OCI-LY7 (cell line): ENCODE data around the gene BTD. TPM values are rescaled to one million over a fixed set of nuclear protein-coding genes. Genes with fewer than 3 reads are reported as not detected.

Source experiments
- BruUV-seq: library from RNA; stranded (reverse); fragments of 400-500 nt; replicated peaks from 2 replicates; lab custom pipeline; 2021; lab: Mats Ljungman, UMichigan
- CTCF ChIA-PET: fragments of 300-600 bp; sonication (Branson Sonifier 250); formaldehyde crosslinking; loops from one replicate; lab custom pipeline; 2022; ENCODE audit warnings: antibody characterized with exemption; ENCODE audit not compliant: unreplicated experiment; lab: Charles Lee
- POLR2A ChIA-PET: fragments of 300-600 bp; sonication (Branson Sonifier 250); formaldehyde crosslinking; loops from one replicate; lab custom pipeline; 2022; ENCODE audit warnings: antibody characterized with exemption; lab: Charles Lee
- DNase-seq: peaks from one replicate; pipeline ENCODE4 v3.0.0-alpha.2; 2015; ENCODE audit warnings: low spot score
- H2AFZ ChIP-seq: fragments of 200-600 bp; sonication (generic), shearing (Covaris generic); 2 replicates; pipeline ENCODE4 v1.6.1; 2014; ENCODE audit warnings: mild to moderate bottlenecking, antibody characterized with exemption, low read length, moderate library complexity
- H3K27ac ChIP-seq: fragments of 200-600 bp; sonication (generic); 2 replicates; pipeline ENCODE4 v1.5.1; 2014; ENCODE audit warnings: mixed run types, low read depth, mild to moderate bottlenecking, moderate library complexity, low read length, inconsistent platforms; ENCODE audit not compliant: poor library complexity, severe bottlenecking
- H3K36me3 ChIP-seq: fragments of 200-600 bp; sonication (generic); 2 replicates; pipeline ENCODE4 v1.6.1; 2014; ENCODE audit warnings: mild to moderate bottlenecking, antibody characterized with exemption, low read length, moderate library complexity, mixed read lengths; ENCODE audit not compliant: insufficient read depth
- H3K4me1 ChIP-seq: fragments of 200-600 bp; sonication (generic); 2 replicates; pipeline ENCODE4 v1.5.1; 2014; ENCODE audit warnings: mild to moderate bottlenecking, low read length; ENCODE audit not compliant: insufficient read depth, poor library complexity, severe bottlenecking
- H3K4me2 ChIP-seq: fragments of 200-600 bp; sonication (generic); 2 replicates; pipeline ENCODE4 v1.6.1; 2014; ENCODE audit warnings: mild to moderate bottlenecking, low read length
- H3K4me3 ChIP-seq: fragments of 200-600 bp; sonication (generic); 2 replicates; pipeline ENCODE4 v1.5.1; 2014; ENCODE audit warnings: mild to moderate bottlenecking, low read depth, low read length; ENCODE audit not compliant: poor library complexity, severe bottlenecking
- H3K79me2 ChIP-seq: fragments of 200-600 bp; sonication (generic); 2 replicates; pipeline ENCODE4 v1.6.1; 2016; ENCODE audit warnings: low read depth, mild to moderate bottlenecking, low read length, moderate library complexity, mixed read lengths; ENCODE audit not compliant: insufficient read depth
- H3K9me2 ChIP-seq: fragments of 200-600 bp; sonication (generic); 2 replicates; pipeline ENCODE4 v1.6.1; 2016; ENCODE audit warnings: mild to moderate bottlenecking, low read length, mixed read lengths; ENCODE audit not compliant: insufficient read depth
- H3K9me3 ChIP-seq: fragments of 200-600 bp; sonication (generic); 2 replicates; pipeline ENCODE4 v1.6.1; 2014; ENCODE audit warnings: mild to moderate bottlenecking, mixed run types, low read length, mixed read lengths
- H4K20me1 ChIP-seq: fragments of 200-600 bp; sonication (generic); 2 replicates; pipeline ENCODE4 v1.6.1; 2014; ENCODE audit warnings: mild to moderate bottlenecking, antibody characterized with exemption, low read length, moderate library complexity, mixed read lengths; ENCODE audit not compliant: insufficient read depth
- CTCF ChIP-seq: fragments of 200-600 bp; sonication (generic); conservative IDR thresholded peaks from 2 replicates; pipeline ENCODE4 v1.5.1; 2014; ENCODE audit warnings: mild to moderate bottlenecking, antibody characterized with exemption, low read length, moderate library complexity, mixed read lengths
- EZH2phosphoT487 ChIP-seq: fragments of 200-600 bp; sonication (generic); IDR thresholded peaks from 2 replicates; pipeline ENCODE4 v1.6.1; 2018; ENCODE audit warnings: low read depth, borderline replicate concordance, mild to moderate bottlenecking, mixed run types, antibody characterized with exemption, low read length, moderate library complexity, mixed read lengths
- intact Hi-C: fragments of 100-400 bp; cut with micrococcal nuclease; formaldehyde crosslinking; loops from one replicate; pipeline ENCODE4 v1.10.0; 2022; ENCODE audit not compliant: unreplicated experiment
- total RNA-seq, 2 experiments: library from RNA; depleted of rRNA in 1 of 2; stranded (reverse); fragments of >200 nt in 1 of 2; shearing (Covaris generic) in 1 of 2; gene quantifications; 2 replicates each; pipeline ENCODE4 v1.2.3, GENCODE V29; 2014 to 2022

Gene BTD
- total RNA-seq, 2 experiments from 2014 or later = 4.2 to 6.0 TPM

GRCh38 chr3:15673536-15673935 lies 72.0 kb downstream of the BTD start:
- BruUV-seq = no TSS peak
- Histone ChIP-seq H3K27ac (no peak overlapping the region), H3K36me3 (peaks cover 85% of the 10 kb centered on the region), H3K4me2 (no peak overlapping the region), H3K79me2 (no peaks in the 10 kb centered on the region), H2AFZ (no peak overlapping the region), H3K9me3 (no peaks in the 10 kb centered on the region), H3K9me2 (no peaks in the 10 kb centered on the region), H3K4me3 (no peak overlapping the region), H4K20me1 (no peaks in the 10 kb centered on the region), H3K4me1 (no peaks in the 10 kb centered on the region)
- TF ChIP-seq EZH2phosphoT487 (no peak), CTCF (no peak)
- ChIA-PET CTCF (no interaction called here), POLR2A (interaction anchor here (0.6 to 0.7 kb wide), 2 partner anchors 10 to 174 kb away, joined by 3 to 4 read pairs; no protein-coding TSS in a partner anchor)
- intact Hi-C loops = no loop called here
- no peak for DNase-seq

DNA sequence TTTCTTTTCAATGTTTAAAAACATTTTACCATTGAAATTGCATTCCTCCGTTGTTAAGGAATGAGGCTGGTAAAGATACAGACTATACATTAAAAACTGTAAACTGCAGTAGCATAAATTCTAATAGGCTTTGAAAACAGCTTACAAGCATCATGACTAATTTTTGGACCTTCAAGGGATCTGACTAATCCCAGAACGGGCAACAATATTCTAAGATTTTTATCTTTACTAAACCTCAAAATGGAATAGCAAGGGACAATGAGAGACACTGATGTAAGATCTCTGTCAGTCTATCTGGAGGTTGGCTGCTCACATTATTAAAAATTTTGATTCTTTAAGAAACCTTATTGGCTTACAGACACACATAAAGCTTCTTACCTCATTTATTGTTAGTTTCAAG lies 74.7 kb downstream of the BTD start:
- TF ChIP-seq EZH2phosphoT487 (no peak), CTCF (no peak)
- BruUV-seq = no TSS peak
- H2AFZ ChIP-seq = no peak overlapping the region
- CTCF ChIA-PET = no interaction called here
- intact Hi-C loops = no loop called here
- no peak overlapping the region for H3K4me2 ChIP-seq
- H3K9me3 ChIP-seq = no peaks in the 10 kb centered on the region
- no peak for DNase-seq
- no peaks in the 10 kb centered on the region for H3K79me2 ChIP-seq
- no peaks in the 10 kb centered on the region for H3K9me2 ChIP-seq
- no peaks in the 10 kb centered on the region for H3K4me1 ChIP-seq
- no peak overlapping the region for H3K27ac ChIP-seq
- POLR2A ChIA-PET = no interaction called here
- H4K20me1 ChIP-seq = no peaks in the 10 kb centered on the region
- peaks cover 74% of the 10 kb centered on the region for H3K36me3 ChIP-seq
- H3K4me3 ChIP-seq = no peak overlapping the region

GRCh38 chr3:15679306-15679705 lies 77.8 kb downstream of the BTD start:
- Histone ChIP-seq H3K36me3 (peaks cover 85% of the 10 kb centered on the region), H3K9me3 (no peaks in the 10 kb centered on the region), H3K4me1 (no peaks in the 10 kb centered on the region), H2AFZ (no peak overlapping the region), H4K20me1 (no peaks in the 10 kb centered on the region; the same call in 1 of the 2 replicates), H3K4me2 (no peak overlapping the region), H3K79me2 (no peaks in the 10 kb centered on the region), H3K9me2 (no peaks in the 10 kb centered on the region), H3K4me3 (no peak overlapping the region), H3K27ac (no peak overlapping the region)
- CTCF ChIA-PET = no interaction called here
- TF ChIP-seq EZH2phosphoT487 (no peak), CTCF (no peak)
- intact Hi-C loops = no loop called here
- DNase-seq = no peak
- POLR2A ChIA-PET = no interaction called here
- BruUV-seq = no TSS peak
